Measurements from ENCODE around the gene SEMA3C.

Gene SEMA3C

DNA sequence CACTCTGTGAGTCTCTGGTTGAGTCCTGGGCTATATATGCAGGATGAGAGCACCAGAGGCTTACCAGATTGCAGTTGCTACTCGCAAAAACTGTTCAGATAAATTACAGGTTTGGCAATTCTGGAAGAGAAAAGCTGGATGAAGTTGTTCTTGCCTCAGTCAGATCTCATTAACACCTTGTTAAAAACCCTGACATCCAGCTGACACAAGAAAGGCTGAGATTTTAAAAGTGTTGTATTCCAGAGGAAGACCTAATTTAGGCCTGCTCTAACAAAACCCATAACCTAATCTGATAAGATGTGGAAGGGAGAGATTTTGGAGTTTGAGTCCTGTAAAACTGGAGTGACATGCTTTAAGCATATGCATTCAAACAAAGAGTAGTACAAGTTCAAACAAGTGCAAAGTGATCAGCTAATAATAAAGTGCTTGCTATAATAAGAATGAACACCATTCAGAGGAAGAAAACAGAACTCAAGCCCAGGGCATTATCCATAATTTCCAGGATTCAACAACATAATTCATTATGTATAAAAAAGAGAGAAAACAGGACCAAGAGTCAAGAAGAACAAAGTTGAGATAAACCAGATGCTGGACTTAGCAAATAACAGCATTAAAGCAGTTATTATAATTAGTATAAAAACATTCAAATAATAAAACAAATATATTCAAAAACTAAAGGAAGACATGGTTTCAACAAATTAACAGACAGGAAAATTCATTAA, 144.9 kb downstream of the SEMA3C start:
- DNase-seq, result no peak

DNA sequence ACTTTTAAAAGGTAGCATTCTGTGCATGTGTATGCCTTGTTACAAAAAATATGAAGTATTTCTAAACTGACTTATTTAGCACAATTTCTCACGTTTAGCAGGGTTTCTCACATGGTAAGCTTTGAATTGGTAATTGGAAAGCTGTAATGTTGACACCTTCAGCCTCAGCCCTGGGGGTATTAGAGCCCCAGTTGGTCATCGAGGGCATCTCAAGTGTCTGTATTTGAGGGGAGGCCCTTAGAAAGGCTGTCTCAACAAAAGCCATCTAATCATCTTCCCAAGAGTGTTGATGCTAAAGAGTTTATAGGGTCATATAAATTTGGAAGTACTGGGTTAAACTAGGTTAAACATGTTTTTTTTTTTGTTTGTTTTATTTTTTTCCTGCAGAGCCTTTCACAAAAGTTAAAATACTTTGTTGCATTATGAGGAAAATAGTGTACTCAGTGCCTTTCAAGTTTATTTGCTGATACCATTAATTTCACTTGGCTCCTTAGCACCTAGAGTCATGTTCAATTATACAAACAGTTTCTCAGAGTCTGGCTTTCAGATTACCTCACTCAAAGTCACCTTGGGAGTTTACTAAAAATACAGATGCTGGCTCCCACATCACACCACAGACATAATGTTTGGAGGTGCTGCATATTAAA, 146.4 kb downstream of the SEMA3C start:
- DNase-seq, result no peak

DNA sequence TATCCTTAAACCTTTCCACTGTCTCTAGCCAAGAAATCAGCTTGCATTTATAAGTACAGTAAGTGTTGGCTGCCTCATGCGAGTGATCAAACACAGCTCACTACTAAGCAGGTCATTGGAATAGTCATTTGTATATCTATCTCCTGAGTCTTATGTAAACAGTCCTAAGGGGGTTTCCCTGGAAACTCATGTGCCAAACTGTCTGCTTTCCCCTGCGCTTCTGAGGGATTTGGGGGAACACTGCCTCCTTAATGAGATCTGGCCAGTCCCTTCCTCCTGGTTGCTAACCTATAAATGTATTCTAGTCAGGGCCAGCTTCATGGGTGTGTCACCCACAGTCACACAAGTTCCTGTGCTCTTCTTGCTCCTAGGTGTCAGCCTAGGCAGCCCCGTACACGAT, 147.3 kb downstream of the SEMA3C start:
- no peak for DNase-seq

DNA sequence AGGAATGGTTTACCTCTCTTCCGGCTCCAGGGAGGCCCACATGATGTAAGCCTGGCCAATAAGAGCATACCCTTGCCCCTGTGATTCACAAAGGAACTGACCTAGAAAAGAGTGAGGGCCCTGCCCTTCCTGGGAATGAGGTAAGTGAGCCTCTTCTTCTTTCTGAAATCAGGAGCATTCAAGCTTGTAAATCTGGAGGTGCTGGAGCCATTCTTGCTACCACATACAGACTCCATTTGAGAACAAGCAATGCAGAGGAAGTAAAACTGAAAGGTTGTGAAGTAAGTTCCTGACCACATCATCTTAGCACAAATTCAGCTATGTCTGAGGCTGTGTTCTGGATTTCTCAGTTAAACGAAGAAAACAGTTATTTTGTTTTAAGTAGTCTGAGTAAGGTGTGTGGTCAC, 148.2 kb downstream of the SEMA3C start:
- no peak for DNase-seq

DNA sequence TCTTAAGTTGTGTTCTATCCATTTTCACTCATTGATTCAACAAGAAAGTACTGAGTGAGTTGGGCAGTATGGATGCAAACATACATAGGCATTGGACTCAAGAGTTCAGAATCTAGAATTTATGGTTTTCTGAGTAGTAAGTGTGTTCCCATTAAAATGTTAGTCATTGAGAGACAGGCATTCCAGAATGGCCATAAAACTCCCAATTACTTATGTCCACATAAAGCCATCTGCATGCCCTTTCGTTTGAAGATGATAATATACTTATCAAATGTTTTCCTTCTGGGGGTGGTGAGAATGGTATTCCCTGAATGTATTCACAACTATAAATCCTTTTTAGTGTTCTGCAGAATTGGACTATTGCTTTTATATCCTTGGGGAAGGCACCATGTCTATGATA, 148.8 kb downstream of the SEMA3C start:
- no peak for DNase-seq

DNA sequence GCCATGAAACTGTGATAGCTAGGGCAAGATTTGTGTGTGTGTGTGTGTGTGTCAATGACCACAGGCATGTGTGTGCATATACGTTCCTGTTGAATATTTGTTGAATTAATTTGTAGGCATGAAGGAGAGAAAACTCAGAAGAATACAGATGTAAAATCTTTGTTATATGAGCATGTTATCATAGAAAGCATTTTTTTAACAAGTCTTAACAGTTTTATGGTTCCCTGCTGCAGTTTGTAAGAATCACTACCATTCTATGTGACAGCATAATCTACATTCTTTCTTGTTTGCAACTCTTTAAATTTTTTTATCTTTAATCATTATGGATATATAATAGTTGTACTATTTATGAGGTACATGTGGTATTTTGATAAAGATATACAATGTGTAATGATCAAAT, 150.1 kb downstream of the SEMA3C start:
- DNase-seq, result no peak

DNA sequence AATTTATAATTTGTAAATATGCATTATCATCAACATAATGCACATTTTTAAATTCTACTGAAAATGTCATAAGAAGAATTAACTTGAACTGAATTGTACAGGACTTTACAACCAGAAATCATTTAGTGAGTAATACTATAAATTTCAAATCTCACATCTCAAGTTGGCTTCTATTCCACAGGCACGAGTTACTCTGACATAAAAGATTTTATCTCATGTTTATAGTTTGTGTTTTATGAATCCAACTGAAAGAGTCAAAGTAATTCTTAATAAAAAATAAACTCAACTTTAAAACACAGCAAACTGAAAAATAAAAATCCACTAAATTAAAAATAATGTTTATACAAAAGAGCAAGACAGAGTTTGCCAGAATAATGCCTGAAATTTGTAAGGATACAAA, 151.2 kb downstream of the SEMA3C start:
- DNase-seq, result no peak

DNA sequence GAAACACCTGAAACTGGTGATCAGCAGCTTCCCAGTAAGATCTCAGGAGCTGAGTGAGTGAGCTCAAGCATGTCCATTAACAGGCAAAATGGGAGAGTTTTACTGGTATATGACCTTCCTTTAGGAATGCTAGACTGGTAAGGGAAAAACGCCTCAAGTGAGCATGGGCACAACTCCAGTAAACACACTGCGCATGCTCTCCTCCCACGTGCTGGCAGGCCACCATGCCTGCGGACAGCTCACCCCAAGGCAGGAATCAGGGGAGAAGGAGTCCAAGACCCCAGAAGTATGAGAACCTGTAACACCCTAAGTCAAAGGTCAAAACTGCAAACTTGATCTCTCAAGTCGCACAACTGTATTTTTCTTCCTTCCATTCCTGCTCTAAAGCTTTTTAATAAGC, 152.1 kb downstream of the SEMA3C start:
- no peak for DNase-seq

DNA sequence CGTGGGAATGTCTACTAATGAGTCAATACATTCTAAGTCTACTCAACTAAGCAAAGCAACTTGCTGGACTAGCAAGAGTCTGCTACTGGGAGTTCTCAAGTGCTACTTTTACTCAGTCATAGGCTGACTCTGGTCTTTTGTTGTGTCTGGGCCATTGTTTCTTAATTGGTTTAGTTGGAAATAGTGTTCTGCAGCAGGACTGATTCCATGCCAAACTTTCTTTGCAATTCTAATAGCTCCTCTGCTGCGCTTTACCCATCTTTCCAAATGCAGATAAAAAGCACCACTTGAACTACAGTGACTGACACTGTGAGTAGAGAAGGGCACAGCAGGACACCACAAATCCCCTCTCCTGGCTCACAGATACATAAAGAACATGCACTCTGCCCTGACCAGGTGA, 154.7 kb downstream of the SEMA3C start:
- no peak for DNase-seq

DNA sequence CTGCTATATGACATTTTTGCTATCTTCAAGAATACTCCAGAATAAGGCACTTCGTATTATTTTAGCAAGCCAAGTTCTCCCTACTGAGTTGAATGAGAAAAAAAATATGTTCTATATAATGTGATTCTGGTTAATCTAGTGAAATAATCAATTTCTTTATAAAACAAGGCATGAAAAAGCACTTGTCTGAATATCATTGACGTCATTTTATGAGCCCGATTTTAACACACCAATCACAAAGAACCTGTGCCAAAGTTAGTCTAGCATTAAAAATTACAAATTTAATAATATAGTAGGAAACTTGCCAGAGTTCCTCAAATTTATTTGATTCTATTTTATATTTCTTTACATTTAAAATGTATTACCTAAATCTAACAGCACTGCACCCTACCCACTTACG, 155.1 kb downstream of the SEMA3C start:
- no peak for DNase-seq

DNA sequence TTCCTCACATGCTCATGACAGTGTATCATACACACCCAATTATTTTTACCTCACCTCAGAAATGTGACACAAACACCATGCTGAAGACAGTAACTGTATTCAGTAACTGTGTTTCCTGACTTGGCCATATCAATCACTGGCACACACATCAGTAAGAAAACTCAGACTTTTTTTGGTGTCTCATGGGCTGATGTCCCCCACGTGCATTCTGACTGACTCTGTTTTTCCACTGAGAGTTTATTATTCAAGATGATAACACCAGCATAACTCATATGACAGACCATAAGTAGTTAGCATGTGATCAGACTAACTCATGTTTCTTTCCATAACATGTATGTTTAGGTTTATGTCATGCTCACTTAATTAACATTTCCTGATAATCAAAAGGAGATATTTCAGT, 155.6 kb downstream of the SEMA3C start:
- DNase-seq, result no peak

DNA sequence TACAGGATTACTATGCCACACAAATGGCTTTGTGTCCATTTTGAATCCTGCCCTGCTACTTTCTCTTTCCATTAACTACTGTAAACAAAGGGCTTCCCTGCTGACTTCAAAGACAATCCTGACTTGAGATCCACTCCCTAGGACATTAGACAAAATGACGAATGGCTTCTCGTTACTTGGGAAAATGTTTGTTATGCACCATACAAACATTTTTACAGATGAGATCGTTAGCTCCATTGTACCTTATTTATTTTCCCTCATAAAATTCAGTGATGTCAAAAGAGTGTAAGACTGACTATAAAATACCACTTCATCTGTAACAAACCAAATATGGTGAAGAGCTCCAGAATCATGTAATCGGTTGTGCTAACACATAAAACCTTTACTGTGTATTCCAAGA, 158.6 kb downstream of the SEMA3C start:
- DNase-seq, result no peak

DNA sequence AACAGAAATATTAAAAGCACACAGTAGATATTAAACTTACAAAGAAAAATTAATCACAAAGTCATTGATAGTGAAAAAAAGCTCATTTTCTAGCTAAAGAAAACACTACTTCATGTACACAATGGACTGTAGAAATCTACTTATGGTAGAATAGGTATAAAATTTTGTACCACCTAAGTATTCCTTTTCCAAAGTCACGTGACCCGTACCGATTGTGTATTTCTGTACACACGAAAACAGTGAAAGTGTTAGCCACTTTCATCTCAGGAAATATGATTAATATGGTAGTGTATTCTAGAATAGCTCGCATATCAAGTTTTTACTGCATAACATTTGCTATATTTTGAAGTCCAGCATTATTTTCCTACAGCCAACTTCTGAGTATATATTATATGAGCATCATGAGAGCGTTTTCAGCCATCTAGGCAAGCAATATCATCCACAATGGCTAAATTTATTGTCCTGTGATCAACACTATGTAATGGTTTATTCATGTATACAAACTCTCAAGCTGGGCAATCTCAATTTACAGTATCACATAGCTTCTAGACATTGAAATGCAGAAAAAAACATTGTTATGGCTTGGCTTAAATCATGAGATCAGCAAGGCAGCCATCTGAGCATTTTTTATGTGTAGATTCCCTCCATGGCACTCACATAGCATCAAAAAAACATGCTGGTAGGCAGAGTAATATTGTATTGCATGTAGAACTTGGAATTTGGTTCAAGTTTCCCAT, 165.7 kb downstream of the SEMA3C start:
- DNase-seq, result no peak

DNA sequence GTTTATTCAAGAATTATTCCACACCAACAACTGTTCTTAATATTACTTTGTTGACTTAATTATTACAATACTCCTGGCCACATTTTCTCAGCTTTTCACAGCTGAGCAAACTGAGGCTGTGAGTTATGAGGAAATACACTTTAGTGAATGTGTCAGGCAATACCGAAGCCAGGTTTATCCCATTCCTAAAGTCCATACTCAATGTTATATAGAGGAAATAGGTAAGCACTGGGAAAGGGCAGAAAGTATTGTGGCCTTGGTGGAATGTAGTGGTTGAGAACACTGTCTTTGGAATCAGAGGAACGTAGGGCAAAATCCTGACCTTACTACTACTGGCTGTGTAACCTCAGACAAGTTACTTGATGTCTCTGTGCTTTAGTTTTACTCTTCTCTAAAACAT, 169.6 kb downstream of the SEMA3C start:
- no peak for DNase-seq

DNA sequence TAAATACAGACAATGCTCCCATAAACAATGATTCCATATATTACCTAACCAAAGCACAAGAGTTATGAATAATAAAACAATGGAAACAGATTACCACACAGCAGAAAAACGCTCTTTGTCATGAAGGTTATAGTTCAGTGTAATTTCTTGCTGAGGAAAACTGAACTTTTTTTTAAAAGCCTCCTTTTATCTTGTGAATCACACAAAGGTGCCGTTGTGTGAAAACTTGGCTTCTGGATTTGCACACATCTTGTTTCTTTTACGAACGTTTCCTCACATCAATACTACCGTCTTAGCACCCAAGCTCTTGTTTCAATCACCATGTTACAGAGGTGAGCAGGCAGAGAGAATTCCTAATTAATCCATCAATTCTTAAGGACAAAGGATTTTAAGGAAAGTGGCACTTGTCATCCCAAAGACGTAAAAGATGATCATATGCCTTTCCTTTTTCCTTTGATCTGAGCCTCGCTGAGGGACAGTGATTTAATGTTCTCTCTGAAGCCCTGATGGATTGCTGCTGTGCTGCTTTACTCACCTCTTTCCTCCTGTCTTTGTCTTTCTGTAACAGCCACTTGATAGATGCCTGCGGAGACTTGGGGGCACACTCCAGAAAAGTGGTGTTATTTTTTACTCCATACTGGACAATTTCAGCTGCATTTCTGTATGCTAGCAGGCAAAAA, 170.3 kb downstream of the SEMA3C start:
- DNase-seq, result no peak

DNA sequence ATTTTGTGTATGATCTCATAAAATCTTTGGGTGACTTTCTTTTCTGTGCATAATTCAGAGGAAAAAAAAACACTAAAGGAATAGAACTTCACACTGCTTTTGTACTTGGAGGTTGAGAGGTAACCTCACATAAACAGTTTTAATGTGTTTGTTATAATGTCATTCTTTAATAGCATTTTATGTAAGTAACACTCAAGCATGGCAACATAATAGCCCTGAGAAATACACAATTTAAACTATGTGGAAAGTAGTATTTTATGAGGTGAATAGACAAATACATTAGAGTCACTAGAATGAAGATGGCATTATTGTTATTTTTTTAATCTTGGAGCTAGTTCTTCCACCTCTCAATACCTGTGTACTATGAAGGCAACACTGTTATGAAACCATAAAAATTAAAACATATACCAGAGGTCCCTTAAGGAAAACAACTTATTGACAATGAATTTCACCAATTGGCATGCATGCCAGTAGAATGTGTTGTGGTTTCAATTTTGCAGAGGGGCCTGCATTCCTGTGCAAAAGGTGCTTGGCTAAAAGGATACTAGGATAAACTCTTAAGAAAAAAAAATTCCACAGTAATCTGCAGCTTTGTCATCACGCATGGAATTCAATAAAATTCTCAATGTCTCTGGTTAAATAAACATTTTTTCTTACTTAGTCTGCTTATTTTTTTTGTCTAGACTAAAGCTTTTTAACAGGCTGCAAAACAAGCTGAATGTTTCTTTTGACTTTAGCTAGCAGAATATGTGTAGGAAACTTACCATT, 177.9 kb downstream of the SEMA3C start:
- no peak for DNase-seq

DNA sequence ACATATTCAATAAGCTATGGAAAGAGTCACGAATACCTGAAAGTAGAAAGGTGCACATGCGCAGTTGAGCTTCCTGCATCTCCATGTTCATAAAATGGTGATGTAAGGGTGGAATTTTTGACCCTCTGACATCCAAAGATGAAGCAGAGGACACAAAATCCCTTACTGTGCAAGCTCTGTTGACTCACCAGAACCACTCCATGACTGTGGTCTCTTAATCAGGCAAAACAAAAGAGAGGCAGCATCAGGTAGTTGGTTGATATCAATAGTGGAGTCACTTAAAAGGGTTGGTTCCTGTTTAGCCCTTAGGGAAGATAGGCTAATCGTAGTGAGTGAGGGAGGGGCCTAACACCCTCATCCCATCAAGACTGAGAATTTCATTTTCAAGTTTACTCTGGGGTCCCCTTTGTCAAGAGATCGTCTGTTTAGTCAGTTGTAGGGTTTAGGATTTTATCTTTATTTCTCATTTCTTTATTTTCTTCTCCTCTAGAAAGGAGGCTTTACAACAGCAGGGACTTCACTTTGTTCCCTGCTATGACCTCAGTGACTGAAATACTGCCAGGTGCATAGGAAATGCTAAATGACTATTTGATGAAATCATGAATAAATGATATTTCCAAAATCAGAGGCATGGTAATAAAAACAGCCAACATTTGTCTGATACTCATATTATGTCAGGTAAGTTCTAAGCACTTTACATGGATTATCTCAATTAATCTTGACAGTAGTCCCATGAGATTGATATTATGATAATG, 182.3 kb downstream of the SEMA3C start:
- DNase-seq, result no peak

DNA sequence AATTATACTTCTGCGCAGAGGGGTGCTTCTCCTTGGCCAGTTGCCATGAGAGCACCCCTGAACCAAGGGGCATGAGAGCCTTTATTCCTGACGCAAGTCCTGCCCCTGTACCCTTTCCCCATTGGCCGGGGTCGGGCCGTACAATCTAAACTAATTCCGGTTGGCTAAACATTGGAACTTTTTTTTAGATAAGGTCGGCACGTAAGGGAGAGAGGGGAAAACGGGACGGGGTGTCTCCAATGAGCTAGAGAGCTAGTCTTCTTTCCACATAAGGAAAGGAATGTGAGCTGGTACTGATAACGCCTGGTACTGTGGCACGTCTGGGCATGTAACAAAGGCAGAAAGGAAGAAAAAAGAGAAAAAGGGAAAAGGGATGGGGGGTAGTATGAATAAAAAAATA, 183.5 kb downstream of the SEMA3C start:
- DNase-seq, result no peak

DNA sequence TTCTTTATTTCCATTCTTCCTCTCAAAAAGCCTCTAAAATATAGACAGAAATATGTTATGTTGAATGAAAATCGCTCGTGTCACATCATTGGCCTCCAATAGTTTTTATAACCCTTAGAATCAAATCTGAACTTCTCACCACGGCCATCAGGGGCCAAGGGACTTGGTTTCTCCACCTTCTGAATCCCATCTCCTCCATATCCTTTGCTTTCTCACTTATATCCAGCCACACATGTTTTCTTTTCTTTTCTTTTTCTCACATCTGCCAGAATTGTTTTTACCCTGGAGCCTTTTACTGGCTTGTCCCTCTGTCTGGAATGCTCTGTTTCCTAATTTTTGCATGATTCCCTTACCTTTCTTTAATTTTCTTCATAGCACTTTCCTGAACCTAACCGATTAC, 184.8 kb downstream of the SEMA3C start:
- no peak for DNase-seq

DNA sequence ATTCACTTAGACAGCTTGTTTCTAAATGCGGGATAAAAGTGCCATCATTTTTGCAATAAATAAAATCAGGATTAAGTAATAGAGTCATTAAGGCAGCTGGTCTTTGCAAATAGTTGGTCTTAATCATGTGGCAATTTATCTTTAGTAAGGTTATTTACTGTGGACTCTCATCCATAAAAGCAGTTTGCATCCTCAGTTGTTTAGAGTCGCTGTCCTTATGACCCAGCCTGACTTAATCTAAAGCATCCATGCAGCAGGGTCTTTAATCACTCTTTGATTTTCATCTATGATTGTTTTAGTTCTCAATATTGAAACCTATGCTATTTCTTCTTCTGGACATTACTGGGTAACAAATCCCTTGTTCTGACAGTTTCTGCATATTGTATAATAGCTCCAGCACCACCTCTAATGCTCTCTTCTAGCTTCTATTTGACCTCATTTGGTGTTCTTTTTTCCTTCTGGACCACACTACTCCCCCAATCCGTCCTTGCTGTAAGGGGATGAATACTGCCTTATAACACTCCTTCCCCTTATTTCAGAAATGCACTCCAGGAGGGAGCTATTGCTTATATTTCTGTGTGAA, 185.4 kb downstream of the SEMA3C start:
- DNase-seq, result no peak

DNA sequence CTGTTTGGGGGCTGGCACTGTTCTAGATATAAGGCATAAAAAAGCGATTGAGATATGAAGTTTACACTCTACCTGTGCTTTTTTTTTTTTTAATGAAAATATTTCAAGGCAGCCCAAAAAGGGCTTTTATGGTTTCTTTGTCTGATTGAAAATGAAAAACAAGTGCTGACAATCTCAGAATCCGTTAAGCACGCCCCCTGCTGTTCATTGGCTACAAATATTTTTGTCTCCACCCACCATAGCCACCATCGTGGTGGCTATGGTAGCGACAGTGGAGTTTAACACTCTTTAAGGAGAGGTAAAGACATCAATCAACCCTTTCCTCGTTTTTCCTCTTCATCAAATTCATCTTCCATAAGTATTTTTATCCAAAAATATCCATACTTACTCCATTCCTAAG, 186.2 kb downstream of the SEMA3C start:
- DNase-seq, result no peak

DNA sequence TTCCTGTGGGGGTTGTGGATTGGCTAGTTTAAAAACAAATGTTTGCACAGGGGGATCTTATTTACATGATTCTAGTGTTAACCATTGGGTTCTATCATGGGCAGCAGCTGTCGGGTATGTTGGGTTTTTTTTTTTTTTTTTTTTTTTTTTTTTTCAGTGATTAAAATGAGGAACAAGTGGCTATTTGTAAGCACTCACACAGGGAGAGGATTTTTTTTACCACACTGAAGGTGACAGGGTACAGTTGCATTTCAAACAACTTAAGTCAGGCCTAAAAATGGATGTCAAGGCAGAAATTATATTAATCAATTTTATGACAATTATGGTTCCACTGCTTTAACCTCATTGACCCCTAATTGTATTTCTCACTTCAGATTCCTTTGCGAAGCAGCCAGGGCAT, 187.6 kb downstream of the SEMA3C start:
- no peak for DNase-seq
